Measurements from ENCODE around the gene PLA2G4A. TPM values are rescaled to one million over a fixed set of nuclear protein-coding genes. Genes with fewer than 3 reads are reported as not detected.
A peak's percentile ranks its signal among the peaks of the same experiment; 100 is the strongest.

The PLA2G4A gene
- total RNA-seq, 2 donors from 2014 or later: 4.7 to 11.2 TPM

DNA sequence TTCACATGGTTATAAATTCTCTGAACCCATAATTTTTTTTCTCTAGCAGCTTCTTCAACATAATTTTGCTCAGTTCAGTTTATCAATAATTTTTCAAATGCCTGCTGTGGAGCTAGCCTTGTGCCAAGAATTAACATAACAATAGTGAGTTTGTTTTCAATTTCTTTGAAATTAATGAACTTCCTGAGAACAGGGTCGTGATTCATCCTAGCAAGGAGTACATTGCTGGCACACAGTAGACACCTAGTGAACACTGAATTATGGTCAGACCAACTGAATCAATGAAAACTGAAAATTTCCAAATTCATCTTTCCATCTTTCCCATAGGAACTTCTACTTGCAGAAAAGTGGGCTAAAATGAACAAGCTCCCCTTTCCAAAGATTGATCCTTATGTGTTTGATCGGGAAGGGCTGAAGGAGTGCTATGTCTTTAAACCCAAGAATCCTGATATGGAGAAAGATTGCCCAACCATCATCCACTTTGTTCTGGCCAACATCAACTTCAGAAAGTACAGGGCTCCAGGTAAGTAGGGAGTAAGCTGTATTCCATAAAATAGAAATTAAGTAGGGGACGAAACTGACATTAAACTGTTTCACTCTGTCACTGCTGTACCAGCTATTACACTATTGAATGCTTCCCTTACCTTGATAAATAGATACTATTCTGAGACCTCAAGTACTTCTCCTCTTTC, 148.7 kb downstream of the PLA2G4A start:
- Histone ChIP-seq H3K36me3 (replicated peaks in 1 of 2; ENCODE audit: insufficient read depth in 1 of 2, low read depth in 2 of 2) (no peaks in the 10 kb centered on the region), H3K4me1 (no peaks in the 10 kb centered on the region), H3K4me3 (no peak overlapping the region), H3K27ac (no peak overlapping the region), H3K27me3 (no peaks in the 10 kb centered on the region), H3K9me3 (no peaks in the 10 kb centered on the region)
- DNase-seq: no peak
- no peak for ATAC-seq
- WGBS, 2 donors: 58 to 65% methylated on average over 3 of the region's 3 CpGs
- no peak for TF ChIP-seq POLR2A (IDR thresholded peaks at IDR 0.05)
- TF ChIP-seq, protein P1, sequence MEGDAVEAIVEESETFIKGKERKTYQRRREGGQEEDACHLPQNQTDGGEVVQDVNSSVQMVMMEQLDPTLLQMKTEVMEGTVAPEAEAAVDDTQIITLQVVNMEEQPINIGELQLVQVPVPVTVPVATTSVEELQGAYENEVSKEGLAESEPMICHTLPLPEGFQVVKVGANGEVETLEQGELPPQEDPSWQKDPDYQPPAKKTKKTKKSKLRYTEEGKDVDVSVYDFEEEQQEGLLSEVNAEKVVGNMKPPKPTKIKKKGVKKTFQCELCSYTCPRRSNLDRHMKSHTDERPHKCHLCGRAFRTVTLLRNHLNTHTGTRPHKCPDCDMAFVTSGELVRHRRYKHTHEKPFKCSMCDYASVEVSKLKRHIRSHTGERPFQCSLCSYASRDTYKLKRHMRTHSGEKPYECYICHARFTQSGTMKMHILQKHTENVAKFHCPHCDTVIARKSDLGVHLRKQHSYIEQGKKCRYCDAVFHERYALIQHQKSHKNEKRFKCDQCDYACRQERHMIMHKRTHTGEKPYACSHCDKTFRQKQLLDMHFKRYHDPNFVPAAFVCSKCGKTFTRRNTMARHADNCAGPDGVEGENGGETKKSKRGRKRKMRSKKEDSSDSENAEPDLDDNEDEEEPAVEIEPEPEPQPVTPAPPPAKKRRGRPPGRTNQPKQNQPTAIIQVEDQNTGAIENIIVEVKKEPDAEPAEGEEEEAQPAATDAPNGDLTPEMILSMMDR (IDR thresholded peaks at IDR 0.05): no peak
- intact Hi-C loops (cut with DNase I): loop anchor here (10.0 kb wide), 1 partner anchor 363 kb away; no protein-coding TSS in a partner anchor

- Histone ChIP-seq H3K4me3 (no peak overlapping the region), H3K27me3 (no peaks in the 10 kb centered on the region), H3K36me3 (replicated peaks in 1 of 2; ENCODE audit: insufficient read depth in 1 of 2, low read depth in 2 of 2) (no peaks in the 10 kb centered on the region), H3K9me3 (no peaks in the 10 kb centered on the region), H3K27ac (no peak overlapping the region), H3K4me1 (no peaks in the 10 kb centered on the region)
- WGBS, 2 donors: 69 to 79% methylated on average over 7 of the region's 7 CpGs
- DNase-seq: peak in 1 of 4 donors; percentile 8
- no peak for TF ChIP-seq POLR2A (IDR thresholded peaks at IDR 0.05)
- TF ChIP-seq, protein P1 (IDR thresholded peaks at IDR 0.05): no peak
- intact Hi-C loops (cut with DNase I): loop anchor here (10.0 kb wide), 1 partner anchor 364 kb away; no protein-coding TSS in a partner anchor
- ATAC-seq: no peak
These were observed 150.1 kb downstream of the PLA2G4A start for GRCh38 chr1:186978596-186979556.

- DNase-seq (no peak), ATAC-seq (no peak)
- TF ChIP-seq POLR2A (IDR thresholded peaks at IDR 0.05): no peak
- TF ChIP-seq, protein P1 (IDR thresholded peaks at IDR 0.05): no peak
- H3K9me3 ChIP-seq: no peaks in the 10 kb centered on the region
- no peaks in the 10 kb centered on the region for H3K27me3 ChIP-seq
- no peak overlapping the region for H3K4me3 ChIP-seq
- intact Hi-C loops (cut with DNase I): no loop called here
- 77 to 91% methylated on average over 2 of the region's 2 CpGs for WGBS, 2 donors
- no peak overlapping the region for H3K27ac ChIP-seq
- no peaks in the 10 kb centered on the region for H3K4me1 ChIP-seq
- no peaks in the 10 kb centered on the region for H3K36me3 ChIP-seq (replicated peaks in 1 of 2; ENCODE audit: insufficient read depth in 1 of 2, low read depth in 2 of 2)
These were observed 151.7 kb downstream of the PLA2G4A start for GRCh38 chr1:186980400-186980799.

DNA sequence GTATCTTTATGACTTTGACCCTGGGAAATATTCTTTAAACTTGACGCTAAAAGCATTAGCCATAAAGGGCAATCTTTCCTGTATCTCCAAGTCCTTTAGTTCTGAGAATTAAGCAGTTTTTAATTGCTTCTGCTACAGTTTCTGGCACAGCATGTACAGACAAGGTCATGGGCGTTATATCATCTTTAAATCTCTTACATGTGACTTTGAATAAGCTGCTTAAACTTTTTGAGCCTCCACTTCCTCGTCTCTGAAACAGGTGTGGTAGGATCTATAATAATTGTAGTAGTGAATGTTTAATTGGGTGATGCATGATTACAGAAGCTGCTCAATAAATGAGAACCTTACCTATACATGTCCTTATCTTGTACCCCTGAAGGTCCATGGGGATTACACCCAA, 153.4 kb downstream of the PLA2G4A start:
- DNase-seq (no peak), ATAC-seq (no peak)
- Histone ChIP-seq H3K4me3 (no peak overlapping the region), H3K4me1 (no peaks in the 10 kb centered on the region), H3K27ac (no peak overlapping the region), H3K36me3 (replicated peaks in 1 of 2; ENCODE audit: insufficient read depth in 1 of 2, low read depth in 2 of 2) (no peaks in the 10 kb centered on the region), H3K27me3 (no peaks in the 10 kb centered on the region), H3K9me3 (no peaks in the 10 kb centered on the region)
- WGBS, 2 donors: 23 to 28% methylated on average over 3 of the region's 3 CpGs
- no peak for TF ChIP-seq POLR2A (IDR thresholded peaks at IDR 0.05)
- TF ChIP-seq, protein P1 (IDR thresholded peaks at IDR 0.05): no peak
- intact Hi-C loops (cut with DNase I): no loop called here
